GOT3 (cell line): ENCODE results near the gene MYL12A.
"Not testable (repeated sequence)": the region's sequence is repeated elsewhere in the genome, so short reads cannot be mapped to it uniquely, and the experiment has no call there.

Experiments
- DNase-seq: peaks from one replicate; lab custom pipeline; 2025; ENCODE audit warnings: mixed read lengths; lab: John Stamatoyannopoulos, UW

The MYL12A gene

DNA sequence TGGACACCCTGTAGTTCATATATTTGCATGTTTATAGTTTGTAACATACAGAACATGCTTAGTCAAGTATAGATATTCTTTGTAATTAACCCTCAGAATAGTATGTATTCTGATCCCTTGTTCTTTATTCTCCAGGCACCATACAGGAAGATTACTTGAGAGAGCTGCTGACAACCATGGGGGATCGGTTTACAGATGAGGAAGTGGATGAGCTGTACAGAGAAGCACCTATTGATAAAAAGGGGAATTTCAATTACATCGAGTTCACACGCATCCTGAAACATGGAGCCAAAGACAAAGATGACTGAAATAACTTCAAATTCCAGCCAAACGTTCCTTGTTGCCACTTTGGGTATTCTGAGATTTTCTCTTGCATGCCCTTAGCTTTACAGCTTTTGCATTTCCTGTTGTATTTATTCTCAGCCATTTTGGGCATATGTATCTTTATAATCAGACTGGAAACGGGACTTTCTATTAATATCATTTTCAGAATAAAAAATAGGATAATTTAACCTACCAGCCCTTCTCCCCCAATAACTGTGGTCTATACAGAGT lies 8.1 kb downstream of the MYL12A start:
- DNase-seq: no peak

DNA sequence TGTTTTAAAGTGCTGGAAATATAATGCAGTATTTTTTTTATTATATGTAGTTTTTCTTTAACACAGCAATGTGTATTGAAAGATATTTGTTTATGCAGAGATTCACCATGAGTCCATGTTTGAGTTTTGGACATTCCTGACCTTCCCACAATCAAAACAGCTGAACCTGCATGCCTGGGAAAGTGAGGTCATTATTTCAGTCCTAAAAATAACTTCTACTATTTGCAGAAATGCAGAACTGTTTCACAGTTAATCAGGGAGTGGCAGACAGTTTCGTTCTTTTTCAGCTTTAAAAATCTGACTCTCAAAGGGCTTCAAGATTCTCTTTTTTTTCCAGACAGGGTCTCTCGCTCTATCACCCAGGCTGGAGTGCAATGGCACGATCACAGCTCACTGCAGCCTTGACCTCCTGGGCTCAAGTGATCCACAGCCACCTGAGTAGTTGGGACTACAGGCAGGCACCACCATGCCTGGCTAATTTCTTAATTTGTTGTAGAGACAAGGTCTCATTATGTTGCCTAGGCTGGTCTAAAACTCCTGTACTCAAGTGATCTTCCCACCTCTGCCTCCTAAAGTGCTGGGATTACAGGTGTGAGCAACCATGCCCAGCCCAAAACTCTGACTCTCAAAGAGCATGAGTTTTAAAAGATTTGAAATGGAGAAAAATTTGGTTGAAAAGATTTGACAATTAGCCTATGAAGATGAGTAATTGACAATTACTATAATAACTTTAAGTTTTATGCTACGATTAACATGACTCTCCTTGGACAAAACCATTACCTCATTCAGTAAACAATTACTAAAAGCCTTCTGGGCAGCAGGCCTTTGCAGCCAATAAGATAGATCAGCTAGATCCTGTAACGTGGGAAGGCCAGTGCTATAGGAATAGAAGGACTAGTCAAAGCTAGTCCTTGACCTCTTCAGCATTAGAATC lies 9.4 kb downstream of the MYL12A start:
- no peak for DNase-seq

DNA sequence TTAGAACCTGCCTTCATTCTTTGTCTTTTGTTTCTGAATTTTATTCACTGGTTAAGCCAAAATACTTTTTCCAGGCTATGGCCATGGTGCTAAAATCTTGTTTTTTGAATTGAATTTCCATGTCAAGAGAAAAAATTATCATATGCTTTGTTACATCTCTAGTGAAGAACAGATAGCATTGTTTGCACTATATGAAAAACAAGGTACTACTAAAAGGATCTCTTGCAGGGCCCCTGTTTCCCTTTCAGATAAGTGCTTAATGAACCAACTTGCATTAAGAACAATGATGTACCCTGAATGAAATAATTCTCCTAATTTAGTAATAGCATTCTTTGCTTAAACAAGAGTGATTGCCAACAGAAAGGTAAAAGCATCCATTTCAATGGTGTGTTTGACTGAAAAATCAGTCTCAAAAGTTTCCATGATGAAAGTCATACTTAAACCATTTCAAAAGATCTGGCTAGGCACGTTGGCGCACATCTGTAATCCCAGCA lies 10.1 kb downstream of the MYL12A start:
- no peak for DNase-seq

DNA sequence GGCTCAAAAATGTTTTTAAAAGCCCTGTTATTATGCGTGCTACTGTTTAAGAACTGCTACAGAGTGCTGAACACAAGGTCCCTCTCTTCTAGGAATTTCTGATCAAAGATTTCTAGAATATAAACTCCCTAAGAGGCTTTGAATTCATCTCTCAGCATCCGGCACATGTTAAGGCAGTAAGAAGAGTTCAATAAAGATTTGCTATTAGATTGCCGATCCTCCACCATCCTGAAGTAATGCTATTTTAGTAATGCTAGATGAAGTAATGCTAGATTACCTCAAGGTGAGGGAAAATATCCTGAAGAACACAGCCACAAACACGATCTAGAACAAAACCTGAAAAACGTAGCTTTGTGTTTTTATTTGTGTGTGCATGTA lies 13.4 kb downstream of the MYL12A start:
- no peak for DNase-seq

DNA sequence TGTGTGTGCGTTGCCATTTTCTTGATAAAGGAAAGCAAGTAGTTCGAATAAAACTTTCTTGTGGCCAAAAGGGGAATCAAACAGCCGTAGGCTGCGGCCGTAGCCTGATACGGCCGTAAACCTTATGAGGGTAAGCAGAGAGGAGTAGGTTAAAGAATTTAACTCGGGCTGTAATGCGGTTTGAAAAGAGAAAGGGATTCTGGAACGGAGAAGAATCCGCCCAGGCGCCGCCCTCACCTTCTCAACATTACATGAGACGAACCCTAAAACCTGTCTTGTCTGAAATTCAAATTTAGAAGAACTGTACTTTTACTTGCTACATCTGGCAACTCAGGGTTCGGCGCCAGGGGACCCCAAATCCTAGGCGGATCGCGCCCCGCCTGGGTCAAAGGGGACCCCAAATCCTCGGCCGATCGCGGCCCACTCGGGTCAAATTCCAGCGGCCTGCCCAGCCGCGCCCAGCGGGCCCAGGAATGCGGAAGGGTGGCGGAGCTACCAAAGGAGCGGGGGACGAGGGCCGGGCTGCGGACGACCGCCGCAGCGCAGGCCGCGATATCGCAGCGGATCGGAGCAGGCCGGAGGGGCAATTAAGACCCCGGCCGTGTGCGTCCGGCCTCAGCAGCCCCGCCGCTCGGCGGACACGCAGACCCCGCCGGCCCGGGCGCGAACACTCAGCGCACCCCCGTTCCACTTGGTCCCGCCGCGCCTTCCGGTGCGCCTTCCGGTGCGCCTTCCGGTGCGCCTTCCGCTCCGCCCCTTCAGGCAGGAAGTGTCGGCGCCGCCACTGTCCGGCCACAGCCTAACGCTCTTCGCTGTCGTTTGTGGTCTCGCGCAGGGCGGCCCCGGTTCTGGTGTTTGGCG lies 14.0 kb downstream of the MYL12A start, which contains the start of gene MYL12B:
MYL12B (plus strand) TSS at position 761 of the 861 bp plus-strand sequence. CDS start 10,766 bp downstream, outside the sequence.
- peak; percentile 43 for DNase-seq

DNA sequence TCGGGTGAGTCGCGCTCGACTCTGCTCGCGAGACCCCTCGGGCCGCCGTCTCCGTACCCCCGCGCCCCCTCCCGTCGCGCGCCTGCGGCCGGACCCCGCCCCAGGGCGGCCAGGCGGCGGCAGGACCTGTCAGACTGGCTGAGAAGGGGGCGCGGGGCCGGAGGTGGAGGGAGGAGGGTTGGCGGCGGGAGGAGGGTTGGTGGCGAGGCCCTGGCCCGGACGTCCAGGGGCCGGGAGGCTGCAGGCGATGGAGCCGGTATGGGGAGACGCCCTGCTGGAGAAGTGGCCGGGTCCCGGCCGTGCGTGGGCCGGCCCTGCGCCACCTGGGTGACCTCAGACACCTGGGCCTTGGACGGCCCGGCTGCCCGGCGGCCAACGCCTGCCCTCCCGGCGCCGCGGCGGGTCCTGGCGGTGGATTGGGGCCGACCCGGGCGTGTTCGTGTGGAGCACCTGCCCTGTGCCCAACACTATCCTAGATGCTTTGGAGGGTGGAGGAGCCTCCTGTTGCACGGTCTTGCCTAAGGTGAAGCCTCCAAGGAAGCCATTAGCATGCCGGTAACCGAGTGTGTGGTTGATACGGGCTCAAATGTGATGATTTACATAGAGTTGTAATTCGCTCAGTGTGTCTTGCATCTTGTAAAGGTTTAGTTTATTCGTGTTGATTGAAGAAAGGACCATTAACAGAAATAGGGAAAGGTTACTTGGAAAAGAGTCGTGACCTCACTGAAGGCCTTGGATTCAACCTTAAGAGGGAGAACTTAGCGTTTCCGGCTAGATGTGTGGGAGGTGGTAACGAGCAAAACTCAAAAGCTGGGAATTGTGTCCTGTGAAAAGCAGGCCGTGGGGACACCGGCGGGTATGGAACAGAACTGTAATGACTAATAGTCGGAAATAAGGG lies 14.9 kb downstream of the MYL12A start:
- no peak for DNase-seq

DNA sequence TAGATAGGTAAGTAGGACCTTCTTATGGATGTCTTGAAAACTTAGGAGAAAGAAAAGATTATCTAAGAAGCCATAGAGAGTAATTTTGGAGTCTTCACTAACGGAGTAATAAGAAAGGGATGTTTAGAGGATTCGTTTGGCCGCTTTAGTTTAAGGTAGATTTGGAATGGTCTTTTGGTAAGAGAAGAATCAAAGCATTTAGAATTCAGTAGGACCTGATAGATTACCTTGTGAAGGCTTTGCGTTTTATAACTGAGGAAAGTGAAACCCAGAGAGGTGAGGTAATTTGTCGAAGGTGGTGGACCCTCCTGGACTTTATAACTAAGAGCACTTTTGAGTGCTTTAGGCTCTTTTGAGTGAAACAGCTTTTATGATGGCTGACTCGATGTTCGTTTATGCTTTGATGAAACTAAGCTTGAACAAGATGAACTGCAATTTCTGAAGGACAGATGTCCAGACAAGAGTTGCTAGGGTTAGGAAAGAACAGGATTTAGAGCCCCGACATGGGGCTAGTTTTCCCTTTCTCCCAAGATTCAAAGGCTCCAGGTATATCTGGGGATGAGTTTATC lies 15.6 kb downstream of the MYL12A start:
- no peak for DNase-seq

DNA sequence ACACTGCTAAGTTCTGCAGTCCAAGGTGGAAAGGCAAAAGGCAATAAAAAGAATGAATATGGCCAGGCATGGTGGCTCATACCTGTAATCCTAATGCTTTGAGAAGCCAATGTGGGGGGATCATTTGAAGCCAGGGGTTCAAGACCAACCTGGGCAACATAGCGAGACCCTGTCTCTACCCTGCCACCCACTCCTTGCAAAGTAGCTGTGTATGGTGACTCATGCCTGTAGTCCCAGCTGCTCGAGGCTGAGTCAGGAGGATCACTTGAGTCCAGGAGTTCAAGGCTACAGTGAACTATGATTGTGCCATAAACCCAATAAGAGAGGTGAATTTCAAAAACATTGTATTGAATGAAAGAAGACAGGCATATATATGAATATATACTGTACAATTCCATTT lies 16.8 kb downstream of the MYL12A start:
- no peak for DNase-seq

DNA sequence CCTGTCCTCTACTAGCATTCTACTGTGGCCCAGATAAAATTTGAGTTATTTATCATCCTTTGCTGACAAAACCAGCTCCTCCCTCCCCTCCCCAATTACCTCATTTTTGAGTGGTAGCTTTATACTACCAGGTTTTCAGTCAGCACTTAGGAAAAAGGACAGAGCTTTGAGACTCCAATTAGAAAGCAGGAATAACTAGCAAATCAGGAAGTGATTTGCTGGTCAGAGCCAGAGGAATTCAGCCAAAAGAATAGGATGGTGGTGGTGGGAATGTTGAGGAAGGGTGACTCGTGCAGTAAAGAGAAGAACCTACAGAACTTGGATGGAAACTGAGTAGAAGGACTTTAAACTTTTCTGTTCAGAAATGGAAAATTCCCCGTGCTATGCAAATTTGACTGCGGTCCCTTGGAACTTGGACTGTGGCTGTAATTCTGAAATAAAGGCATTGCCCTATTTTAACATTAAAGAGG lies 18.0 kb downstream of the MYL12A start:
- DNase-seq: no peak

DNA sequence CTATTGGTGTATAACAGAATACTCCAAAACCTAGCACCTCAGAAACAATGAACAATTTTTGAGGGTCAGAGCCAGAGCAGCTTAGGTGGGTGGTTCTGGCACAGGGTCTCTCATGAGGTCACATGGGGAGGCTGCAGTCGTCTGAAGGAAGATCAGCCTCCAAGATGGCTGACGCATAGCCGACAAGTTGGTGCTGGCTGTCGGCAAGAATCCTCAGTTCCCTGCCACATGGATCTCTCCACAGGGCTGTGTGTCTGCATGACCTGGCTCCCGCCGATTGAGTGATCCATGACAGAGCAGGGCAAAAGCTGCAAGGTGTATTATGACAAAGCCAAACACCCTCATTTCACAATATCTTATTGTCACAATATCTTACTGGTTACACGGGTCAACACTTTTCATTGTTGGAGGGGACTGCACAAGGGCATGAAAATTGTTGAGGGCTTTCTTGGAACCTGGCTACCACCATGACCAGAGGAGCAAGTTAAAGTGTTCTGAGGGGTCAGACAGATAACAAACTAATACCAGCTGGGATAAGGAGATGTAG lies 18.5 kb downstream of the MYL12A start:
- DNase-seq: no peak

DNA sequence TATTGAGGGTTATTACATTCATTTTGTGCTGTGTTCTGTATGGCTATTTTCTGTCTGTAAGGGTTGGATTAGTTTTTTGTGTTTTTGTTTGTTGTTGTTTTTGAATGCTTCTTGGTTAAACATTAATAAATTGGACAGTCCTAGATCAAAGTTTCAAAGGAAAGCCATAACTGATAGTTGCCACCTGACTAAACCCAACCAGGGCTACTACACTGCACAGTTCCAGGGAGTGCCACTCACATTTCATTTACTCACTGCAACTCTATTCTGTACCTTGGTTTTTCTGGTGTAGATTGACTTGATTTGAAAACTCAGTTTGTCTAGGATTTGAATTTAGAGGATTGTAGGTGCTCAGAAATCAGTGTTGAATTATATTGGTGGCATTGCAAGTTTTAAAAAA lies 20.7 kb downstream of the MYL12A start:
- no peak for DNase-seq

DNA sequence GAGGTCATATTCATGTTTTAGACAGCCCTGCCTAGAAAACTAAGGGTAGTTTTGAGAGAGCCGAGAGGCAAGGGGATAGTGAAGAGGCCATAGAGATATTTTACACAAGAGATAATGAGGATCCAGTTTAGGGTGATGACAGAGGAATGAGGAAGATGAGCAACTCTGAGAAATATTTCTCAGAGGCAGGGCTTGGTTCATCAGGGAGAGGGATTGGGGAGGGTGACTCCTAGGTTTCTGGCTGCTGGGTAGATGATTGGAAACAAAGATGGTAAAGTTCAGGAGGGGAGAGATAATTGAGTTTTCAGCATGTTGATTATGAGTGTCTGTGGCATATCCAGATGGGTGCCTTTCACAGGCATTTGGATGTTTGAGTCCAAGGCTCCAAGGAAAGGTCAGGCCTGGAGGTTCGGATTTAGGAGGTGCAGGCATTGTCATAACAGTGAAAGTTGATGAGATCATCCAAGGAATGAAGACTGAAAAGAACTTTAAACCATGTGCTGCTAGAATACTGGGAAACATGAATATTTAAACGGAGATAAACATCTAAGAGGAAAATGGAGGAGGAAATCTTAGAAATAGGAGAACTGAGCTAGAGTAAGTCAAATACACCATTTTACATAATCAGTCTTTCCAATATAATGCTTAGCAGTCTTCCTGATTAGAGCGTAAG lies 21.8 kb downstream of the MYL12A start:
- no peak for DNase-seq

DNA sequence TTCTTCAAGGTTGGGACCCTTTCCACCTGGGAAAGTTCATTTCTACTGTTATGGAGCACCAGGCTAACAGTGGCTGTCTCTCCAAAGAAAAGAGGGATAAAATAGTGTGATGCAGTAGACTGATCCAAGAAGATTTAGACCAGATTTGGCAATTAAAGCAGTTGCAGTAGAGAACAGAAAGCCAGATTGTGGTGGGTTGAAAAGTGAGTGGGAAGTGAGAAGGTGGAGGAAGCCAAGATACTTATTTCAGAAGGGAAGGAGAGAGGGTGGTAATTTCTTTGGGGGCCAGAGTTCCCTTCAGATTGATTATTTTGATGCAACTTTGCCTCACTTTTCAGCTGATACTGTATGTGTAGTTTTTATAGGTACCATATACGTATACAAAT lies 22.3 kb downstream of the MYL12A start:
- DNase-seq: no peak

DNA sequence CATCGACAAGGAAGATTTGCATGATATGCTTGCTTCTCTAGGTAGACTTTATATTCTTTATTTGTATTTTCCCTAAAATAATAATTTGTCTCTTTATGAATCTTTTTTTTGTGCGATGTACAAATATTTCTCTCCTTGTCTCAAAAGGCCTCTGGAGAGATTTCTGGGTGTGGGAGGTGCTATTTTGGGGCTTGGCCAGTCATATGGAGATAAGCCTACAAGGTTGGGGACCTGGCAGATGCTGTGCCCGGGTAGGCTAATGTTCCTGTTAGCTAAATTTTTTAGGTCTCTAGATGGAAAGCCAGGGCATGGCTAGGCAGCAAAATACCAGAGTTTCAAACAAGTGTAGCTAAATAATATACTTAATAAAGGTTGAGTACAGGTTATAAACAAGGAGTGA lies 25.4 kb downstream of the MYL12A start:
- no peak for DNase-seq

DNA sequence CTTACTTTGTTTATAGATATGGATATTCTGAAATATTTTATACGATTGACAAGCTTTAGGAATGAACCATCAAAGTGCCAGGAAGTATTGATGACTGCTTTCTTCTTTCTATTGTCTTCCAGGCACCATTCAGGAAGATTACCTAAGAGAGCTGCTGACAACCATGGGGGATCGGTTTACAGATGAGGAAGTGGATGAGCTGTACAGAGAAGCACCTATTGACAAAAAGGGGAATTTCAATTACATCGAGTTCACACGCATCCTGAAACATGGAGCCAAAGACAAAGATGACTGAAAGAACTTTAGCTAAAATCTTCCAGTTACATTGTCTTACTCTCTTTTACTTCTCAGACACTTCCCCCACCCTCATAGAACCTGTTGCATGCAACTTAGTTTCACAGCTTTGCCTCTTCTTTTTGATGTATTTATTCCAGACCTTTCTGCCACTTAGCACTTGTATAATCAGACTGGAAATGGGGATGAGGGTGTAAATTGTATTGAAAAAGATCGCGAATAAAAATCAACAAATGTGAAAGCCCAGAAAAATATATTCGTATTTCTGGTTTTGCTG lies 30.1 kb downstream of the MYL12A start:
- DNase-seq: not testable (repeated sequence)

DNA sequence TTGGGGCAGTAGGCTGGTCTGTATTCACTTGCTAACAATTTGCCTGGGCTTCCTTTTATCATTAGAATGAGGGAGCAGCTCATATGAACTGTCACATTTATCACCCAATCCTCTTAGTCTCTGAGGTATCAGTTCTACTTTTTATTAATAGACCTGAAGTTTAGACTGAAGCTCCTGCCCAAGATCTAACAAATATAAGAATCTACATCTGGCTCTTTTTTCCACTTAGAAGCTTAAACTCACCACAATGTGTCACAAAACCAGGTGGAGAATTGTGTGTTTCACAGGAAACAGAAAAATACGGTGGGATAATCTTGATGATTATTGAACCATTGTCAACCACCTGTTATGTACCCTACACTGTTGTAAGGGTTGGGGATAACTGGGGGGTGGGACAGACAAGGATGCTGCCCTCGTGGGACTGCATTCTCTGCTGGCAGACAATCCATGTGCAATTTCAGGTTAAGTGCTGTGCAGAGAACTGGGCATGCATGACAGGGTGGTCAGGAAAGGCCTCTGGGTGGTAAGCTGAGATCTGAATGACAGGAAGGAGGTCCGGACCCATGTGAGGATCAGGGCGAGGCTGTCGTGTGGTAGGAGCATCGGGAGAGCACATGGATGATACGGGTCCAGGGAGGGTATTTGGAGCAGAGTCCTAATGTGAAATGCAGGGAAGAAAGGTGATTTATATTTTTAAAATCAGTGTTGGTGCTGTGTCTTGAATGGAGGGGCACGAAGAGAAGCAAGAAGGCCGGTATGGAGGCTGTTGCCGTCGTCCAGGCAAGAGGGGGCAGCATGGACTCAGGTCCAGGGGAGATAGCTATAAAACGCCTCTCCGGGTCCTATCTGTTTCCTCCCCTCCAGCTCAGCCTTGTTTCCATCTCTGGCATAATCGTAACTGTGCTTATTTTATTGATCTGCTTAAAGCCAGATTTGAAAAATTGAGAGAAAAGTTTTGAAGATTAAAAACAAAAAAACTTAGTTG lies 31.9 kb downstream of the MYL12A start:
- DNase-seq: no peak

DNA sequence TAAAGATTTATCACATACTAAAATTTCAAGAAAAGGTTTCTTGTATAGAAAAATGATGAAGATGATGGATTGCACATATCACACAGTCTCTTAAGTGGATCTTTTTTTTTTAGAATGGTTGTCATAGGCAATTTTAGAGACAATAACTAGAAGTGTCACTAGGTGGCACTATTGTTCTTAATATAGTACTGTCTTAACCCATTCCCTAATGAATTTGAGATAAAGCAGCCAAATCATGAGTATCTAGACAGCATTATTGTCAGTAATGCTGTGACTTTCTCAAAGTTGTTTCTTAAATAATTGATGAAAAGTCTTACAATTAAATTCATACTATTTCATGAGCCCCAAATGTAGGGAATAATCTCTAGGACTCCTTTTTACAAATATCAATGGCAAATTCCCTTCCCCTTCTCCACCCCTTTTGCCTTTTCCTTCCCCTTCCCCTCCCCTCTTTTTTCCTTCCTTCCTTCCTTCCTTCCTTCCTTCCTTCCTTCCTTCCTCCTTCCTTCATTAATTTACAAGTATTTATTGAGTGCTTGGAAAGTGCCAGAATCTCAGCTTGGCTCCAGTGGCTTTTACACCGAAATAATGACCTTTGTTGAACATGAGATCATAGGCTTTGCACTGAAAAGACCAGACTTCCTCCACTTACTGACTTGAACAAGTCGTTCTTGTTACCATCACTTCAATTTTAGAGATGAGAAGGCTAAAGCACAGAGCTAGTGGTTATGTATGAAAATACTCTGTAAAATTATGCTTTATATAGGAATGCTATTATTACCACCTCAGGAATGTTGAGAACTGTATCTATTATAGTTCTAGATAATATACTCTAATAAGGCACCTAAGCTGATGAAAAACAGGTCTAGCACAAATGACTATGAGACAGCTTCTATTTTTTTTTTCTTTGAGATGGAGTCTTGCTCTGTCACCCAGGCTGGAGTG lies 34.1 kb downstream of the MYL12A start:
- DNase-seq: no peak
